ENCODE data around the gene TUBGCP2. TPM values are rescaled to one million over a fixed set of nuclear protein-coding genes. Genes with fewer than 3 reads are reported as not detected.
A peak's percentile ranks its signal among the peaks of the same experiment; 100 is the strongest.

TUBGCP2 gene
- total and polyA plus RNA-seq, 2 of the 13 experiments (the other 11 are each of a cell fraction or from before 2014, with no cell fraction given): 21.3 to 34.5 TPM

GRCh38 chr10:133324198-133324792 is 15.6 kb upstream of the TUBGCP2 start (continued):
- TF ChIP-seq, protein P1, sequence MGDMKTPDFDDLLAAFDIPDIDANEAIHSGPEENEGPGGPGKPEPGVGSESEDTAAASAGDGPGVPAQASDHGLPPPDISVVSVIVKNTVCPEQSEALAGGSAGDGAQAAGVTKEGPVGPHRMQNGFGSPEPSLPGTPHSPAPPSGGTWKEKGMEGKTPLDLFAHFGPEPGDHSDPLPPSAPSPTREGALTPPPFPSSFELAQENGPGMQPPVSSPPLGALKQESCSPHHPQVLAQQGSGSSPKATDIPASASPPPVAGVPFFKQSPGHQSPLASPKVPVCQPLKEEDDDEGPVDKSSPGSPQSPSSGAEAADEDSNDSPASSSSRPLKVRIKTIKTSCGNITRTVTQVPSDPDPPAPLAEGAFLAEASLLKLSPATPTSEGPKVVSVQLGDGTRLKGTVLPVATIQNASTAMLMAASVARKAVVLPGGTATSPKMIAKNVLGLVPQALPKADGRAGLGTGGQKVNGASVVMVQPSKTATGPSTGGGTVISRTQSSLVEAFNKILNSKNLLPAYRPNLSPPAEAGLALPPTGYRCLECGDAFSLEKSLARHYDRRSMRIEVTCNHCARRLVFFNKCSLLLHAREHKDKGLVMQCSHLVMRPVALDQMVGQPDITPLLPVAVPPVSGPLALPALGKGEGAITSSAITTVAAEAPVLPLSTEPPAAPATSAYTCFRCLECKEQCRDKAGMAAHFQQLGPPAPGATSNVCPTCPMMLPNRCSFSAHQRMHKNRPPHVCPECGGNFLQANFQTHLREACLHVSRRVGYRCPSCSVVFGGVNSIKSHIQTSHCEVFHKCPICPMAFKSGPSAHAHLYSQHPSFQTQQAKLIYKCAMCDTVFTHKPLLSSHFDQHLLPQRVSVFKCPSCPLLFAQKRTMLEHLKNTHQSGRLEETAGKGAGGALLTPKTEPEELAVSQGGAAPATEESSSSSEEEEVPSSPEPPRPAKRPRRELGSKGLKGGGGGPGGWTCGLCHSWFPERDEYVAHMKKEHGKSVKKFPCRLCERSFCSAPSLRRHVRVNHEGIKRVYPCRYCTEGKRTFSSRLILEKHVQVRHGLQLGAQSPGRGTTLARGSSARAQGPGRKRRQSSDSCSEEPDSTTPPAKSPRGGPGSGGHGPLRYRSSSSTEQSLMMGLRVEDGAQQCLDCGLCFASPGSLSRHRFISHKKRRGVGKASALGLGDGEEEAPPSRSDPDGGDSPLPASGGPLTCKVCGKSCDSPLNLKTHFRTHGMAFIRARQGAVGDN (CRISPR knock-in tag; IDR thresholded peaks at IDR 0.05): peak; percentile 16; the same call in 1 of the 2 replicates
- TF ChIP-seq ZBTB39 (CRISPR knock-in tag; IDR thresholded peaks at IDR 0.05): 0 out of 2 replicates have a peak, but pooled peaks have one; percentile 29
- TF ChIP-seq ZFX (CRISPR knock-in tag; IDR thresholded peaks at IDR 0.05; ENCODE audit: low read depth): peak; percentile 32; the same call in 1 of the 2 replicates
- no peak for TF ChIP-seq ZBED4 (CRISPR knock-in tag; IDR thresholded peaks at IDR 0.05; ENCODE audit: borderline replicate concordance)
- TF ChIP-seq SAP130 (CRISPR knock-in tag; IDR thresholded peaks at IDR 0.05; ENCODE audit: low read depth): peak; percentile 28
- peak; percentile 79 for TF ChIP-seq GABPB1 (CRISPR knock-in tag; IDR thresholded peaks at IDR 0.05)
- TF ChIP-seq MLXIP (CRISPR knock-in tag; IDR thresholded peaks at IDR 0.05; ENCODE audit: borderline replicate concordance): no peak
- TF ChIP-seq ZKSCAN5 (CRISPR knock-in tag; IDR thresholded peaks at IDR 0.05): no peak
- peak; percentile 92 for TF ChIP-seq PRDM15 (CRISPR knock-in tag; IDR thresholded peaks at IDR 0.05)
- no peak for TF ChIP-seq NR1H2 (CRISPR knock-in tag; IDR thresholded peaks at IDR 0.05; ENCODE audit: borderline replicate concordance, low read depth)
- TF ChIP-seq XRCC5 (optimal IDR thresholded peaks at IDR 0.05; ENCODE audit: low read length): no peak
